HG03196 (cell line): Measurements from ENCODE around the gene IGSF3.

Experiments used
- ATAC-seq: cut with Tn5 transposase; IDR thresholded peaks from one replicate; pipeline ENCODE4 v1.9.1; 2021; ENCODE audit not compliant: unreplicated experiment

The IGSF3 gene

DNA sequence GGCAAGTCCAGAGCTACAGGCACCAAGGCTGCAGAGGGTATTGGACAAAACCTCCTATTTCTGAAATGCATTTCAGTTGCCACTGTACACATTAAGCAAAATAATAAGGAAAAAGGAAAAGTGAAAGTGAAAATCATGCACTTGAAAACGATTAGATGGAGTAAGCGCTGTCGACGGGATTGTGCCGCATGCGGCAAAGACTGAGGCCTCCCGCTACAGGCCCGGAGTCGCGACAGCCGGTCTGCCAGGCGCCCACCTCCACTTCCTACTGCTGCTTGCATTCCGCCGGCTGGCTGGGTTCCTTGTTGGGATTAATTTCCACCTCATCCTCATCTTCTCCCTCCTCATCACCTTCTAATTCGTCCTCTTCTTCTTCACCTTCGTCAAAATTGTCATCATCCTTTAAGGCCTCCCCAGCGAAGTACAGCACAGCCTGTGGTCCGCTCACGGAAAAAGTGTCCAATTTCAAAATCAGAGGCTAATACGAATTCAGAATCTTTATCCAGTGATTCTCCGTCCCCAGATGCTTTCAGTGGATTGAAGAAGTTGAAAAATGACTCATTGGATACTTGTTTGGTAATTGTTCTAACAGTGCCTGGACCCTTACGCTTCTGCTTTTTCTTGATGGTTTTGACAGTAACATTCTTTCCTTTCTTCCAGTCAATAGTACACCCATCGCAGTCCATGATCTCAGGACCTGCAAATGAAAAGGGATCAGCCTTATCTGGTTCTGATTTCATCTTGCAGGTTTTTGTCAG is 134.7 kb downstream of the IGSF3 start:
- no peak for ATAC-seq

GRCh38 chr1:116531917-116532316 is 135.6 kb downstream of the IGSF3 start:
- ATAC-seq, result no peak

DNA sequence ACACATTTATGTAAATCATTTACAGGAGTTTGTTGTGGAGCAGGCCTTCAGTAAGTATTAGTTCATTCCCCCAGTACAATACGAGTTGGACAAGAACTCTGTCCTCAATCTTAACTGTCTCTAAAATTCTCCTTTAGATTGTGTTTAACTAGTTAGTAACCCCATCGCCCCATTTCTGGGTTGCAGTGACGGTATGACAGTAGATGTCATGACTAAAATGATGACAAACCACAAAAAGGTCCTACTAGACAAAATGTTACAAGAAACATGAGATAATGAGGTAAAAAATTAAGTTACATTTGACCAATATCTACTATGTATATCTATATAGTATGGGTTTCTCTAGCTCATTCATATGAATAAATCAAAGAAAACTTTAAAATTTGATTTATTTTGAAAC is 137.9 kb downstream of the IGSF3 start:
- ATAC-seq, result no peak

- no peak for ATAC-seq
Observed at GRCh38 chr1:116529199-116529631, 138.3 kb downstream of the IGSF3 start.

DNA sequence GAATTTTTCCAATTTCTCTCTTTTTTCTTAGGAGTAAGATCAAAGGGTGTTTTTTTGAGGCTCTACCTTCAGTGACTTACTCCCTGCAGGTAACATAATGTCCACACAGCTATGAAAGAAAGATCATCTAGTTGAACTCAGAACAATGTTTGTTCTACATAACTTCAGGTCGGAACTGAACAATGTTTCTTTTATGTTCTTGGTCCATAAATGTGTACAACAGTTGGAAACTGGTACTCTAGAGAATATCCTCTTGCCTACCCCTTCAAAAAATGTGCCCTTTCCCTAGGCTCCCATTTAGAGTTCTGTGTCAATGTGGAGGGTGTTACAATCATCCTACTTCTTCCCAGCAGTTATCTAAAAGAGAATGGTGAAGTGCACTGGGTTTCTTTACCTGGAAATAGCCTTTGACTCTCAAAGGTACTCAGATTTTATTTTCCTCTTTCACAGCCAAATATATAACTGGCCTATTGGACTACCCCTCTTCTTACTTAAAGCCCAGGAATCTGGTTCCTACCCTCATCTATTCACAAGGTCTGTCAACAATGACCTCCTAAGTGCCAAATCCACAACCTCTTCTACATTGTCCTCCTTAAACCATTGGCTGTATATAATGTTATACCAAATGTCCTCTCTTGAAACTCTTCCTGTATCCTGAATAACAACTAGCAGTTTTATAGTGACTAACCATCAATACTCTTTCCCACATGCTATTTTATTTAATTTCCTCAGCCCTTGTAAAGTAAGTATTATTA is 139.0 kb downstream of the IGSF3 start:
- no peak for ATAC-seq

DNA sequence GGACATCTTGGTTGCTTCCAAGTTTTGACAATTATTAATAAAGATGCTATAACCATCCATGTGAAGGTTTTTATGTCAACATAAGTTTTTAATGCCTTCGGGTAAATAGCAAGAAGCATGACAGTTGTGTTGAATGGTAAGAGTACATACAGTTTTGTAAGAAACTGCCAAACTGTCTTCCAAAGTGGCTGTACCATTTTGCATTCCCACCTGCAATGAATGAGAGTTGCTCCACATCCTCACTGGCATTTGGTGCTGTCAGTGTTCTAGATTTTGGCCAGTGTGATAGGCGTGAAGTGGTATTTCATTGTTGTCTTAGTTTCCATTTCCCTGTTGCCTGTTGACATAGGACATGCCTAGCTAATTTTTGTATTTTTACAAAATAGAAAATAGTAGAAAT is 142.1 kb downstream of the IGSF3 start:
- ATAC-seq, result no peak
